ENCODE measurements around the gene SIX3. TPM values are rescaled to one million over a fixed set of nuclear protein-coding genes. Genes with fewer than 3 reads are reported as not detected.
A peak's percentile ranks its signal among the peaks of the same experiment; 100 is the strongest.

The SIX3 gene
- total RNA-seq, 1 donor from 2014 or later, result not detected

GRCh38 chr2:44965684-44966083 lies 24.2 kb downstream of the SIX3 start:
- DNase-seq (no peak), ATAC-seq (peak; percentile 72)
- H3K27ac ChIP-seq, result no peak overlapping the region
- no peak for TF ChIP-seq CTCF (IDR thresholded peaks at IDR 0.05)
- no peak overlapping the region for H3K4me3 ChIP-seq
- peaks cover 7% of the 10 kb centered on the region for H3K4me1 ChIP-seq
- intact Hi-C loops (cut with DNase I), result no loop called here
- H3K27me3 ChIP-seq (ENCODE audit: low read depth), result peaks cover 11% of the 10 kb centered on the region
- no peaks in the 10 kb centered on the region for H3K9me3 ChIP-seq
- H3K36me3 ChIP-seq, result no peaks in the 10 kb centered on the region

GRCh38 chr2:44967056-44967455 lies 25.6 kb downstream of the SIX3 start:
- no peak for TF ChIP-seq CTCF (IDR thresholded peaks at IDR 0.05)
- H3K4me3 ChIP-seq, result no peak overlapping the region
- DNase-seq, result no peak
- H3K36me3 ChIP-seq, result no peaks in the 10 kb centered on the region
- H3K9me3 ChIP-seq, result no peaks in the 10 kb centered on the region
- intact Hi-C loops (cut with DNase I), result no loop called here
- peaks cover 7% of the 10 kb centered on the region for H3K4me1 ChIP-seq
- H3K27me3 ChIP-seq (ENCODE audit: low read depth), result peaks cover 12% of the 10 kb centered on the region
- no peak for ATAC-seq
- H3K27ac ChIP-seq, result no peak overlapping the region

- DNase-seq (no peak), ATAC-seq (no peak)
- peaks cover 16% of the 10 kb centered on the region for H3K27me3 ChIP-seq (ENCODE audit: low read depth)
- no peak overlapping the region for H3K27ac ChIP-seq
- no peak for TF ChIP-seq CTCF (IDR thresholded peaks at IDR 0.05)
- no peaks in the 10 kb centered on the region for H3K36me3 ChIP-seq
- intact Hi-C loops (cut with DNase I), result no loop called here
- no peak overlapping the region for H3K4me3 ChIP-seq
- H3K4me1 ChIP-seq, result peaks cover 10% of the 10 kb centered on the region
- H3K9me3 ChIP-seq, result no peaks in the 10 kb centered on the region
Observed at GRCh38 chr2:44967727-44968432, 26.4 kb downstream of the SIX3 start.

- ATAC-seq (no peak), DNase-seq (no peak)
- TF ChIP-seq CTCF (IDR thresholded peaks at IDR 0.05), result no peak
- intact Hi-C loops (cut with DNase I), result no loop called here
- no peak overlapping the region for H3K27ac ChIP-seq
- no peaks in the 10 kb centered on the region for H3K9me3 ChIP-seq
- H3K4me3 ChIP-seq, result no peak overlapping the region
- peaks cover 13% of the 10 kb centered on the region for H3K4me1 ChIP-seq
- no peaks in the 10 kb centered on the region for H3K36me3 ChIP-seq
- H3K27me3 ChIP-seq (ENCODE audit: low read depth), result peaks cover 9% of the 10 kb centered on the region
Observed at GRCh38 chr2:44969936-44970335, 28.4 kb downstream of the SIX3 start.

- intact Hi-C loops (cut with DNase I), result no loop called here
- H3K27ac ChIP-seq, result no peak overlapping the region
Observed at GRCh38 chr2:44970846-44971450, 29.4 kb downstream of the SIX3 start.

More at GRCh38 chr2:44970846-44971450, 29.4 kb downstream of the SIX3 start:
- Histone ChIP-seq H3K9me3 (no peaks in the 10 kb centered on the region), H3K4me3 (no peak overlapping the region), H3K27me3 (ENCODE audit: low read depth) (peaks cover 14% of the 10 kb centered on the region), H3K4me1 (peaks cover 7% of the 10 kb centered on the region), H3K36me3 (no peaks in the 10 kb centered on the region)
- ATAC-seq, result no peak
- TF ChIP-seq CTCF (IDR thresholded peaks at IDR 0.05), result no peak
- no peak for DNase-seq

All from lower lobe of right lung (tissue), 2 donors.